Sigmoid colon (tissue), 3 donors: ENCODE data around the gene PRX.

ENCODE experiments used
- POLR2A ChIP-seq, 2 donors: fragments of 450-650 bp; IDR thresholded peaks; one replicate each; pipeline ENCODE4 v1.6.1; 2016; ENCODE audit warnings: antibody characterized with exemption in 2 of 2, mild to moderate bottlenecking in 2 of 2, moderate library complexity in 2 of 2
- TF ChIP-seq, protein P1 (sequence below), 4 experiments: fragments of 450-650 bp in 3 of 4; fragments of 200-600 bp in 1 of 4; IDR thresholded peaks; one replicate each; pipeline ENCODE4 v1.5.1; 2016 to 2019; ENCODE audit warnings: antibody characterized with exemption in 4 of 4, mild to moderate bottlenecking in 3 of 4, moderate library complexity in 2 of 4

GRCh38 chr19:40423938-40424337 lies 10.8 kb upstream of the PRX start:
- TF ChIP-seq POLR2A (IDR thresholded peaks at IDR 0.05), result no peak
- TF ChIP-seq, protein P1, sequence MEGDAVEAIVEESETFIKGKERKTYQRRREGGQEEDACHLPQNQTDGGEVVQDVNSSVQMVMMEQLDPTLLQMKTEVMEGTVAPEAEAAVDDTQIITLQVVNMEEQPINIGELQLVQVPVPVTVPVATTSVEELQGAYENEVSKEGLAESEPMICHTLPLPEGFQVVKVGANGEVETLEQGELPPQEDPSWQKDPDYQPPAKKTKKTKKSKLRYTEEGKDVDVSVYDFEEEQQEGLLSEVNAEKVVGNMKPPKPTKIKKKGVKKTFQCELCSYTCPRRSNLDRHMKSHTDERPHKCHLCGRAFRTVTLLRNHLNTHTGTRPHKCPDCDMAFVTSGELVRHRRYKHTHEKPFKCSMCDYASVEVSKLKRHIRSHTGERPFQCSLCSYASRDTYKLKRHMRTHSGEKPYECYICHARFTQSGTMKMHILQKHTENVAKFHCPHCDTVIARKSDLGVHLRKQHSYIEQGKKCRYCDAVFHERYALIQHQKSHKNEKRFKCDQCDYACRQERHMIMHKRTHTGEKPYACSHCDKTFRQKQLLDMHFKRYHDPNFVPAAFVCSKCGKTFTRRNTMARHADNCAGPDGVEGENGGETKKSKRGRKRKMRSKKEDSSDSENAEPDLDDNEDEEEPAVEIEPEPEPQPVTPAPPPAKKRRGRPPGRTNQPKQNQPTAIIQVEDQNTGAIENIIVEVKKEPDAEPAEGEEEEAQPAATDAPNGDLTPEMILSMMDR (IDR thresholded peaks at IDR 0.05), result no peak
